IPS DF 6.9 (cell line): ENCODE measurements around the gene TMEM120B.
"Not testable (repeated sequence)": the region's sequence is repeated elsewhere in the genome, so short reads cannot be mapped to it uniquely, and the experiment has no call there.

Experiments
- DNase-seq: peaks from one replicate; pipeline ENCODE4 v3.0.0-alpha.2; 2013; ENCODE audit warnings: low read depth, low spot score
- H3K27ac ChIP-seq: one replicate; pipeline ENCODE4 v1.5.1; 2013; ENCODE audit warnings: low read length, control low read depth
- H3K27me3 ChIP-seq: 2 replicates; pipeline ENCODE4 v1.6.1; 2013; ENCODE audit warnings: mild to moderate bottlenecking, low read length; ENCODE audit not compliant: control insufficient read depth, insufficient read depth
- H3K36me3 ChIP-seq: 2 replicates; pipeline ENCODE4 v1.6.1; 2013; ENCODE audit warnings: low read length; ENCODE audit not compliant: control insufficient read depth, insufficient read depth
- H3K4me1 ChIP-seq: 2 replicates; pipeline ENCODE4 v1.6.1; 2013; ENCODE audit warnings: low read length; ENCODE audit not compliant: control insufficient read depth, insufficient read depth
- H3K4me3 ChIP-seq: 2 replicates; pipeline ENCODE4 v1.5.1; 2013; ENCODE audit warnings: mild to moderate bottlenecking, low read length
- H3K9me3 ChIP-seq: 2 replicates; pipeline ENCODE4 v1.6.1; 2013; ENCODE audit warnings: low read length, inconsistent platforms; ENCODE audit not compliant: control insufficient read depth, insufficient read depth
- WGBS: extraction: QIAGEN DNeasy Blood & Tissue Kit; methylation state at CpG from one replicate; pipeline ENCODE4 v1.1.7; 2013; ENCODE audit warnings: mixed read lengths, missing lambda C conversion rate; ENCODE audit not compliant: insufficient read length, insufficient coverage; 5-methylcytosine and 5-hydroxymethylcytosine counted together

The TMEM120B gene

DNA sequence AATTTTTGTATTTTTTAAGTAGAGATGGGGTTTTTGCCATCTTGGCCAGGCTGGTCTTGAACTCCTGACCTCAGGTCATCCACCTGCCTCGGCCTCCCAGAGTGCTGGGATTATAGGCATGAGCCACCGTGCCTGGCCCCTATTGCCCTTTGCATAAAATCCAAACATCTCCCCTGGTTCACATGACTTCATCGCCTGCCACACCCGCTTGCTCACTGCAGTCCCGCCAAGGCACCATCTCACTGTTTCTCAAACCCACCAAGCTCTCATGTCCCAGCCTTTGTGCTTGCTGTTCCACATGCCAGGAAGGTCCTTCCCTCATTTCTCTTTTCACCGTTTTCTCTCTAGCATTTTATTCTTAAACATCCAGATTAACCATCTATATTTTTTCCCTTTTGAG lies 71.2 kb downstream of the TMEM120B start:
- no peak overlapping the region for H3K27ac ChIP-seq
- no peaks in the 10 kb centered on the region for H3K36me3 ChIP-seq
- no peaks in the 10 kb centered on the region for H3K4me1 ChIP-seq
- H3K4me3 ChIP-seq = no peak overlapping the region
- no peaks in the 10 kb centered on the region for H3K27me3 ChIP-seq
- WGBS = no CpG with 5 or more reads among the region's 6 CpGs
- no peaks in the 10 kb centered on the region for H3K9me3 ChIP-seq
- no peak for DNase-seq

DNA sequence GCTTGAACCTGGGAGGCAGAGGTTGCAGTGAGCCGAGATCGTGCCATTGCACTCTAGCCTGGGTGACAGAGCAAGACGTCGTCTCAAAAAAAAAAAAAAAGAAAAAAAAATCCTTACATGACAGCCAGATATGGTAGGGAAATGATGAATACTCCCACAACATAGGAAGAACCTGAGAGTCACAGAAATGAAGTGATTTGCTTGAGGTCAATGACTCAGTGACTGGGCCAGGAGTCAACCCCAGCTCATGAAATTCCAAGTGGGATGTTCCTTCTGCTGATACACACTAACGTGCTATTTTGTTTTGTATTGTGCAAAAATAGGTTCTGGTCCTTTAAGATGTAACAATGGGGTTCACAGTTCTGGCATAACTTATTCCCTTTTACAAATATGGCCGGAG lies 71.9 kb downstream of the TMEM120B start:
- H3K4me3 ChIP-seq = no peak overlapping the region
- no peaks in the 10 kb centered on the region for H3K36me3 ChIP-seq
- no peaks in the 10 kb centered on the region for H3K4me1 ChIP-seq
- no peak for DNase-seq
- WGBS = no CpG with 5 or more reads among the region's 6 CpGs
- H3K27ac ChIP-seq = no peak overlapping the region
- no peaks in the 10 kb centered on the region for H3K9me3 ChIP-seq
- H3K27me3 ChIP-seq = no peaks in the 10 kb centered on the region

- Histone ChIP-seq H3K4me1 (no peaks in the 10 kb centered on the region), H3K27ac (no peak overlapping the region), H3K4me3 (no peak overlapping the region), H3K36me3 (no peaks in the 10 kb centered on the region), H3K9me3 (no peaks in the 10 kb centered on the region), H3K27me3 (no peaks in the 10 kb centered on the region)
- no peak for DNase-seq
- WGBS = no CpG with 5 or more reads among the region's 6 CpGs
These were observed 73.9 kb downstream of the TMEM120B start for GRCh38 chr12:121786440-121786825.

GRCh38 chr12:121787063-121788025 lies 74.8 kb downstream of the TMEM120B start:
- Histone ChIP-seq H3K27ac (no peak overlapping the region), H3K4me3 (no peak overlapping the region), H3K36me3 (no peaks in the 10 kb centered on the region), H3K4me1 (no peaks in the 10 kb centered on the region), H3K27me3 (no peaks in the 10 kb centered on the region), H3K9me3 (no peaks in the 10 kb centered on the region)
- no peak for DNase-seq
- WGBS = no CpG with 5 or more reads among the region's 17 CpGs

- Histone ChIP-seq H3K4me3 (no peak overlapping the region), H3K27me3 (no peaks in the 10 kb centered on the region), H3K9me3 (no peaks in the 10 kb centered on the region), H3K4me1 (no peaks in the 10 kb centered on the region), H3K36me3 (no peaks in the 10 kb centered on the region), H3K27ac (no peak overlapping the region)
- DNase-seq = no peak
- WGBS = no CpG with 5 or more reads among the region's 7 CpGs
These were observed 75.7 kb downstream of the TMEM120B start for GRCh38 chr12:121788176-121788818.

GRCh38 chr12:121789233-121789781 lies 76.8 kb downstream of the TMEM120B start:
- no peak overlapping the region for H3K27ac ChIP-seq
- no CpG with 5 or more reads among the region's 13 CpGs for WGBS
- DNase-seq = no peak

DNA sequence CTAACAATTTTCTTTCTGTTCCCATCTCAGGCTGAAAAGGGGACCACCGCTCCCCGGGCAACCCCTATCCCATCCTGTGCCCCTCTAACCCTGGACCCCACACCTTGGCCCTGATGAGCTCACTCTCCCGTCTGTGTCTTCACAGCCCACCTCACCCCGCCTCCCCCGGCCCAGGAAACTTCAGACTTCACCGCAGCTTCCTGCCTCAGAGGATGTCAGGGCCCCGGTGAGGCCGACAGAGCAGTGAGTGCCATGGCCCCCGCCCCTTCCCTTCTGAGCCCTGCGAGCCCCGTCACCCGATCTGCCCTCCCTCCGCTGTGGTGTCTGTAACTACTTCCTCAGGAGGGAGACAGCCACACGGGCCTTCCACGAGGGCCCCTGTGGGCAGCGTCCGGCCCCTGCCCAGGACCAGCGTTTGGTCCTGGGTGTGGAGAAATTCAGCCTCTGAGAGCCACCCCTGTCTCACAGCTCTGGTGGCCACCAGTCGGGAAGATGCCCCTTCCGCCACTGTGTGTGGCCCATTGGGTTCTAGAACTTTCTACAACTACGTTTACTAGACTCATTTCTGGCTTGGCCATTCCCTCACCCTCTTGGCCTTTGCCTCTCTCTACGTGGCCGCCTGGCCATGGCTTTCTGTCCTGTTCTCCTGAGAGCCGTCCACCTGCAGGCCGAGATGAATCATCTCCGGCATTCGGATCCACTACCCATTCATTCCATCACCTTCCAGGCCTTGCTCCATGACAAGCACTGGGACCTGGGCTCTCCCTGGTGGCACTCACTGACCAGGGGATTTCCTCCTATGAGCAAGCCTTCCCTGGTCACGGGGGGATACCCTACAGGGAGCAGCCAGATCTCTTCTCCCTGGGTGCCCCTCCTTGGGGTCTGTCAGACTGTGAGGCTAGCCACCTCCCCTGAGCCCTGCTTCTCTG lies 77.5 kb downstream of the TMEM120B start:
- Histone ChIP-seq H3K4me1 (no peaks in the 10 kb centered on the region; the same call in 1 of the 2 replicates), H3K27ac (no peak overlapping the region), H3K9me3 (no peaks in the 10 kb centered on the region), H3K36me3 (no peaks in the 10 kb centered on the region), H3K4me3 (no peak overlapping the region), H3K27me3 (no peaks in the 10 kb centered on the region)
- DNase-seq = no peak
- no CpG with 5 or more reads among the region's 28 CpGs for WGBS

More at GRCh38 chr12:121789233-121789781, 76.8 kb downstream of the TMEM120B start:
- no peaks in the 10 kb centered on the region for H3K27me3 ChIP-seq
- no peak overlapping the region for H3K4me3 ChIP-seq
- H3K4me1 ChIP-seq = no peaks in the 10 kb centered on the region; the same call in 1 of the 2 replicates
- H3K9me3 ChIP-seq = no peaks in the 10 kb centered on the region
- H3K36me3 ChIP-seq = no peaks in the 10 kb centered on the region

DNA sequence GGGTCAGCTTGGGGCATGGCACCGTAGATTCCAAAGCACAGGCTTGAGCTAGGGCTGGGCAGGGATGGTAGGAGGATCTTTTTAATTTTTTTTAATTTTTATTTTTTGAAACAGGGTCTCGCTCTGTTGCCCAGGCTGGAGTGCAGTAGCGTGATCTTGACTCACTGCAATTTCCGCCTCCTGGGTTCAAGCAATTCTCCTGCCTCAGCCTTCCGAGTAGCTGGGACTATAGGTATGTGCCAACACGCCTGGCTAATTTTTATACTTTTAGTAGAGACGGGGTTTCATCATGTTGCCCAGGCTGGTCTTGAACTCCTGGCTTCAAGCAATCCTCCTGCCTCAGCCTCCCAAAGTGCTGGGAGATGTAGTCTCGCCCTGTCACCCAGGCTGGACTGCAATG lies 78.2 kb downstream of the TMEM120B start:
- WGBS = no CpG with 5 or more reads among the region's 8 CpGs
- not testable (repeated sequence) for H3K27me3 ChIP-seq, H3K4me1 ChIP-seq, H3K36me3 ChIP-seq, H3K27ac ChIP-seq, H3K9me3 ChIP-seq, DNase-seq, H3K4me3 ChIP-seq

GRCh38 chr12:121791671-121792551 lies 79.4 kb downstream of the TMEM120B start:
- Histone ChIP-seq H3K27ac (no peak overlapping the region), H3K9me3 (no peaks in the 10 kb centered on the region), H3K4me3 (no peak overlapping the region), H3K27me3 (no peaks in the 10 kb centered on the region), H3K36me3 (peaks cover 4% of the 10 kb centered on the region), H3K4me1 (peaks cover 2% of the 10 kb centered on the region)
- no CpG with 5 or more reads among the region's 14 CpGs for WGBS
- no peak for DNase-seq
